HepG2 (cell line): ENCODE measurements around the gene FXR2. TPM values are rescaled to one million over a fixed set of nuclear protein-coding genes. Genes with fewer than 3 reads are reported as not detected.

Source experiments
- DMAP1 ChIP-seq: IDR thresholded peaks from 2 replicates; pipeline ENCODE4 v1.6.1; 2016
- ELF3 ChIP-seq: IDR thresholded peaks from 2 replicates; pipeline ENCODE4 v1.6.1; 2016; ENCODE audit warnings: missing genetic modification reagents, missing compliant biosample characterization
- GFI1 ChIP-seq: sonication (generic); formaldehyde crosslinking; IDR thresholded peaks from 2 replicates; pipeline ENCODE4 v1.5.0; 2020; ENCODE audit warnings: missing genetic modification reagents, mild to moderate bottlenecking, borderline replicate concordance
- GZF1 ChIP-seq: sonication (generic); formaldehyde crosslinking; IDR thresholded peaks from 2 replicates; pipeline ENCODE4 v1.5.1; 2020; ENCODE audit warnings: mild to moderate bottlenecking, missing genetic modification reagents
- HDAC6 ChIP-seq: fragments of 200-600 bp; sonication (generic); IDR thresholded peaks from 2 replicates; pipeline ENCODE4 v1.7.0; 2017; ENCODE audit warnings: mild to moderate bottlenecking, antibody characterized with exemption, low read length, low read depth
- HMGA1 ChIP-seq: sonication (generic); formaldehyde crosslinking; conservative IDR thresholded peaks from 2 replicates; pipeline ENCODE4 v1.4.0; 2020; ENCODE audit warnings: missing genetic modification reagents
- IKZF4 ChIP-seq: sonication (generic); formaldehyde crosslinking; IDR thresholded peaks from 2 replicates; pipeline ENCODE4 v1.5.1; 2020; ENCODE audit warnings: borderline replicate concordance, mild to moderate bottlenecking, low read depth, missing genetic modification reagents; ENCODE audit errors: not compliant biosample characterization
- ISL2 ChIP-seq: sonication (generic); formaldehyde crosslinking; IDR thresholded peaks from 2 replicates; pipeline ENCODE4 v1.5.0; 2020; ENCODE audit warnings: missing genetic modification reagents
- MTA1 ChIP-seq: sonication (generic); formaldehyde crosslinking; IDR thresholded peaks from 2 replicates; pipeline ENCODE4 v1.4.0; 2020; ENCODE audit warnings: missing genetic modification reagents, mild to moderate bottlenecking, borderline replicate concordance
- MXD4 ChIP-seq: IDR thresholded peaks from 2 replicates; pipeline ENCODE4 v1.6.1; 2016; ENCODE audit warnings: mild to moderate bottlenecking, missing biosample characterization, missing genetic modification reagents
- PAF1 ChIP-seq: IDR thresholded peaks from 2 replicates; pipeline ENCODE4 v1.6.1; 2016; ENCODE audit warnings: missing genetic modification reagents, missing compliant biosample characterization
- POLR2G ChIP-seq: fragments of 200-400 bp; formaldehyde crosslinking; IDR thresholded peaks from 2 replicates; pipeline ENCODE4 v1.6.1; 2018; ENCODE audit warnings: mild to moderate bottlenecking, low read depth, low read length, moderate library complexity
- TCF7L2 ChIP-seq: IDR thresholded peaks from 2 replicates; pipeline ENCODE4 v1.6.1; 2011; ENCODE audit warnings: mild to moderate bottlenecking, low read depth, low read length, moderate library complexity
- U2AF1 ChIP-seq: fragments of 200-400 bp; formaldehyde crosslinking; optimal IDR thresholded peaks from 2 replicates; pipeline ENCODE3; 2017; ENCODE audit warnings: mild to moderate bottlenecking, low read depth, low read length
- ZMAT5 ChIP-seq: sonication (generic); formaldehyde crosslinking; IDR thresholded peaks from 2 replicates; pipeline ENCODE4 v1.5.0; 2020; ENCODE audit warnings: mild to moderate bottlenecking, low read depth, missing genetic modification reagents, borderline replicate concordance
- ZNF614 ChIP-seq: IDR thresholded peaks from 2 replicates; pipeline ENCODE4 v1.6.1; 2018; ENCODE audit warnings: missing biosample characterization, missing genetic modification reagents, inconsistent platforms, borderline replicate concordance
- ZNF772 ChIP-seq: sonication (generic); formaldehyde crosslinking; IDR thresholded peaks from 2 replicates; pipeline ENCODE4 v1.5.0; 2020; ENCODE audit warnings: mild to moderate bottlenecking, missing genetic modification reagents
- ZNF773 ChIP-seq: sonication (generic); formaldehyde crosslinking; IDR thresholded peaks from 2 replicates; pipeline ENCODE4 v1.4.0; 2020; ENCODE audit warnings: missing genetic modification reagents, borderline replicate concordance
- ZNF841 ChIP-seq: sonication (generic); formaldehyde crosslinking; IDR thresholded peaks from 2 replicates; pipeline ENCODE4 v1.8.1; 2023; ENCODE audit warnings: missing genetic modification reagents, borderline replicate concordance
- polyA plus RNA-seq, 8 experiments: library from polyadenylated mRNA; depleted of rRNA in 3 of 8; stranded (reverse) in 7 of 8; unstranded in 1 of 8; fragments of >200 nt; fragmentation: Illumina TruSeq in 4 of 8; extraction: Trizol in 4 of 8; gene quantifications; 2 replicates each; pipeline versions ENCODE4 v1.2.1 to v1.2.3, GENCODE V29; 2011 to 2016; ENCODE audit warnings: low read depth in 4 of 8, missing spikeins in 1 of 8, mixed read lengths in 1 of 8; ENCODE audit not compliant: insufficient read depth in 1 of 8
- total RNA-seq, 5 experiments: library from RNA; depleted of rRNA; stranded (reverse); fragments of >200 nt; fragmentation: Illumina TruSeq; extraction: Trizol; gene quantifications; 2 replicates each; pipeline ENCODE4 v1.2.3, GENCODE V29; 2016; ENCODE audit warnings: low read depth in 1 of 5
- TF ChIP-seq, protein P1 (sequence below): IDR thresholded peaks from 2 replicates; pipeline ENCODE4 v1.6.1; 2016; ENCODE audit warnings: low read depth
- TF ChIP-seq, protein P2 (sequence below): sonication (generic); formaldehyde crosslinking; IDR thresholded peaks from 2 replicates; pipeline ENCODE4 v1.4.0; 2020; ENCODE audit warnings: mild to moderate bottlenecking, low read depth, missing genetic modification reagents
- TF ChIP-seq, protein P3 (sequence below): sonication (generic); formaldehyde crosslinking; IDR thresholded peaks from 2 replicates; pipeline ENCODE4 v1.4.0; 2020; ENCODE audit warnings: missing genetic modification reagents, borderline replicate concordance

The FXR2 gene
- total and polyA plus RNA-seq, 2 of the 13 experiments (the other 11 are each of a cell fraction or from before 2014, with no cell fraction given): 20.9 to 24.4 TPM

- TF ChIP-seq MTA1 (CRISPR knock-in tag) (0 out of 2 replicates have a peak, but pooled peaks have one; percentile 18), ZNF772 (no peak; the same call in 1 of the 2 replicates), MXD4 (CRISPR knock-in tag) (peak; percentile 76; the same call in 1 of the 2 replicates), IKZF4 (CRISPR knock-in tag) (no peak), POLR2G (peak; percentile 81), HMGA1 (CRISPR knock-in tag) (no peak), GZF1 (CRISPR knock-in tag) (no peak), DMAP1 (CRISPR knock-in tag) (peak; percentile 78), ELF3 (CRISPR knock-in tag) (no peak), TCF7L2 (no peak), GFI1 (CRISPR knock-in tag) (no peak), HDAC6 (no peak), U2AF1 (no peak), ZNF841 (CRISPR knock-in tag) (no peak), PAF1 (no peak), ZNF773 (CRISPR knock-in tag) (no peak; the same call in 1 of the 2 replicates), ZMAT5 (no peak), ISL2 (CRISPR knock-in tag) (no peak), ZNF614 (no peak)
- TF ChIP-seq, protein P1, sequence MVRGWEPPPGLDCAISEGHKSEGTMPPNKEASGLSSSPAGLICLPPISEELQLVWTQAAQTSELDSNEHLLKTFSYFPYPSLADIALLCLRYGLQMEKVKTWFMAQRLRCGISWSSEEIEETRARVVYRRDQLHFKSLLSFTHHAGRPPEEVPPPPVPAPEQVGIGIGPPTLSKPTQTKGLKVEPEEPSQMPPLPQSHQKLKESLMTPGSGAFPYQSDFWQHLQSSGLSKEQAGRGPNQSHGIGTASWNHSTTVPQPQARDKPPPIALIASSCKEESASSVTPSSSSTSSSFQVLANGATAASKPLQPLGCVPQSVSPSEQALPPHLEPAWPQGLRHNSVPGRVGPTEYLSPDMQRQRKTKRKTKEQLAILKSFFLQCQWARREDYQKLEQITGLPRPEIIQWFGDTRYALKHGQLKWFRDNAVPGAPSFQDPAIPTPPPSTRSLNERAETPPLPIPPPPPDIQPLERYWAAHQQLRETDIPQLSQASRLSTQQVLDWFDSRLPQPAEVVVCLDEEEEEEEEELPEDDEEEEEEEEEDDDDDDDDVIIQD (CRISPR knock-in tag): no peak
- TF ChIP-seq, protein P2, sequence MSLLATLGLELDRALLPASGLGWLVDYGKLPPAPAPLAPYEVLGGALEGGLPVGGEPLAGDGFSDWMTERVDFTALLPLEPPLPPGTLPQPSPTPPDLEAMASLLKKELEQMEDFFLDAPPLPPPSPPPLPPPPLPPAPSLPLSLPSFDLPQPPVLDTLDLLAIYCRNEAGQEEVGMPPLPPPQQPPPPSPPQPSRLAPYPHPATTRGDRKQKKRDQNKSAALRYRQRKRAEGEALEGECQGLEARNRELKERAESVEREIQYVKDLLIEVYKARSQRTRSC: no peak
- TF ChIP-seq, protein P3, sequence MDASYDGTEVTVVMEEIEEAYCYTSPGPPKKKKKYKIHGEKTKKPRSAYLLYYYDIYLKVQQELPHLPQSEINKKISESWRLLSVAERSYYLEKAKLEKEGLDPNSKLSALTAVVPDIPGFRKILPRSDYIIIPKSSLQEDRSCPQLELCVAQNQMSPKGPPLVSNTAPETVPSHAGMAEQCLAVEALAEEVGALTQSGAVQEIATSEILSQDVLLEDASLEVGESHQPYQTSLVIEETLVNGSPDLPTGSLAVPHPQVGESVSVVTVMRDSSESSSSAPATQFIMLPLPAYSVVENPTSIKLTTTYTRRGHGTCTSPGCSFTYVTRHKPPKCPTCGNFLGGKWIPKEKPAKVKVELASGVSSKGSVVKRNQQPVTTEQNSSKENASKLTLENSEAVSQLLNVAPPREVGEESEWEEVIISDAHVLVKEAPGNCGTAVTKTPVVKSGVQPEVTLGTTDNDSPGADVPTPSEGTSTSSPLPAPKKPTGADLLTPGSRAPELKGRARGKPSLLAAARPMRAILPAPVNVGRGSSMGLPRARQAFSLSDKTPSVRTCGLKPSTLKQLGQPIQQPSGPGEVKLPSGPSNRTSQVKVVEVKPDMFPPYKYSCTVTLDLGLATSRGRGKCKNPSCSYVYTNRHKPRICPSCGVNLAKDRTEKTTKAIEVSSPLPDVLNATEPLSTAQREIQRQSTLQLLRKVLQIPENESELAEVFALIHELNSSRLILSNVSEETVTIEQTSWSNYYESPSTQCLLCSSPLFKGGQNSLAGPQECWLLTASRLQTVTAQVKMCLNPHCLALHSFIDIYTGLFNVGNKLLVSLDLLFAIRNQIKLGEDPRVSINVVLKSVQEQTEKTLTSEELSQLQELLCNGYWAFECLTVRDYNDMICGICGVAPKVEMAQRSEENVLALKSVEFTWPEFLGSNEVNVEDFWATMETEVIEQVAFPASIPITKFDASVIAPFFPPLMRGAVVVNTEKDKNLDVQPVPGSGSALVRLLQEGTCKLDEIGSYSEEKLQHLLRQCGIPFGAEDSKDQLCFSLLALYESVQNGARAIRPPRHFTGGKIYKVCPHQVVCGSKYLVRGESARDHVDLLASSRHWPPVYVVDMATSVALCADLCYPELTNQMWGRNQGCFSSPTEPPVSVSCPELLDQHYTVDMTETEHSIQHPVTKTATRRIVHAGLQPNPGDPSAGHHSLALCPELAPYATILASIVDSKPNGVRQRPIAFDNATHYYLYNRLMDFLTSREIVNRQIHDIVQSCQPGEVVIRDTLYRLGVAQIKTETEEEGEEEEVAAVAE: no peak
Observed at GRCh38 chr17:7561589-7562207, 53.0 kb downstream of the FXR2 start, which contains the start of gene SENP3 (continued).
